GM23338 (cell line): Measurements from ENCODE around the gene RHOF. TPM values are rescaled to one million over a fixed set of nuclear protein-coding genes. Genes with fewer than 3 reads are reported as not detected.

Experiments used
- ATAC-seq: fragments of 200-7000 bp; cut with Tn5 transposase; 3 replicates; pipeline ENCODE4 v1.9.1; 2020
- DNase-seq: peaks from one replicate; pipeline ENCODE4 v3.0.0-alpha.2; 2015; ENCODE audit warnings: low spot score
- H2AFZ ChIP-seq: fragments of 200-600 bp; sonication (generic); 2 replicates; pipeline ENCODE4 v1.8.0; 2016; ENCODE audit warnings: antibody characterized with exemption, mild to moderate bottlenecking, moderate library complexity
- H3F3A ChIP-seq: fragments of 200-600 bp; sonication (generic); replicated peaks from 2 replicates; pipeline ENCODE4 v1.8.0; 2017; ENCODE audit warnings: antibody characterized with exemption, mixed run types, low read depth
- H3K27ac ChIP-seq: fragments of 200-600 bp; sonication (generic); 2 replicates; pipeline ENCODE4 v1.6.1; 2016; ENCODE audit warnings: low read depth
- H3K27me3 ChIP-seq: fragments of 200-600 bp; sonication (generic); 2 replicates; pipeline ENCODE4 v1.8.0; 2016; ENCODE audit warnings: mild to moderate bottlenecking, mixed run types, moderate library complexity; ENCODE audit not compliant: insufficient read depth
- H3K36me3 ChIP-seq: fragments of 200-600 bp; sonication (generic); 2 replicates; pipeline ENCODE4 v1.8.0; 2016; ENCODE audit warnings: mild to moderate bottlenecking; ENCODE audit not compliant: insufficient read depth
- H3K4me1 ChIP-seq: fragments of 200-600 bp; sonication (generic); 2 replicates; pipeline ENCODE4 v1.8.0; 2016; ENCODE audit warnings: mild to moderate bottlenecking, moderate library complexity; ENCODE audit not compliant: insufficient read depth
- H3K4me2 ChIP-seq: fragments of 200-600 bp; sonication (generic); 2 replicates; pipeline ENCODE4 v1.7.1; 2017; ENCODE audit warnings: mixed run types
- H3K4me3 ChIP-seq: fragments of 200-600 bp; sonication (generic); 2 replicates; pipeline ENCODE4 v1.6.1; 2016; ENCODE audit warnings: mixed run types
- H3K79me2 ChIP-seq: fragments of 200-600 bp; sonication (generic); replicated peaks from 2 replicates; pipeline ENCODE4 v1.8.0; 2017; ENCODE audit warnings: mild to moderate bottlenecking; ENCODE audit not compliant: insufficient read depth
- H3K9me2 ChIP-seq: fragments of 200-600 bp; sonication (generic); 2 replicates; pipeline ENCODE4 v1.8.0; 2017; ENCODE audit not compliant: insufficient read depth
- H4K20me1 ChIP-seq: fragments of 200-600 bp; sonication (generic); replicated peaks from 2 replicates; pipeline ENCODE4 v1.8.0; 2017; ENCODE audit warnings: mild to moderate bottlenecking; ENCODE audit not compliant: insufficient read depth
- H3K27ac Mint-ChIP-seq: 2 replicates; pipeline ENCODE4 v1.8.0; 2020; ENCODE audit warnings: inconsistent platforms, mild to moderate bottlenecking, moderate library complexity, mixed read lengths
- H3K27me3 Mint-ChIP-seq: 3 replicates; pipeline ENCODE4 v1.8.0; 2022; ENCODE audit warnings: low read depth, mild to moderate bottlenecking, moderate library complexity, mixed read lengths, inconsistent platforms; ENCODE audit not compliant: insufficient read depth, poor library complexity
- H3K36me3 Mint-ChIP-seq: 3 replicates; pipeline ENCODE4 v1.8.0; 2021; ENCODE audit warnings: low read depth, mild to moderate bottlenecking, inconsistent platforms, moderate library complexity, mixed read lengths
- H3K4me1 Mint-ChIP-seq: 3 replicates; pipeline ENCODE4 v1.8.0; 2020; ENCODE audit warnings: mild to moderate bottlenecking, inconsistent platforms, mixed read lengths
- H3K4me3 Mint-ChIP-seq: 3 replicates; pipeline ENCODE4 v1.8.0; 2021; ENCODE audit warnings: moderate library complexity, mild to moderate bottlenecking, inconsistent platforms, mixed read lengths
- H3K9me3 Mint-ChIP-seq: 3 replicates; pipeline ENCODE4 v1.8.0; 2020; ENCODE audit warnings: moderate library complexity, mild to moderate bottlenecking, inconsistent platforms, mixed read lengths
- CREB1 ChIP-seq: fragments of 250-450 bp; sonication (Bioruptor Pico); IDR thresholded peaks from 2 replicates; pipeline ENCODE4 v1.5.0; 2020; ENCODE audit warnings: low read depth, mild to moderate bottlenecking, moderate library complexity
- EZH2 ChIP-seq: fragments of 200-600 bp; sonication (generic); IDR thresholded peaks from one replicate; pipeline ENCODE4 v1.8.0; 2017; ENCODE audit warnings: antibody characterized with exemption, mild to moderate bottlenecking, low read depth; ENCODE audit not compliant: unreplicated experiment
- EZH2phosphoT487 ChIP-seq: fragments of 200-600 bp; sonication (generic); IDR thresholded peaks from one replicate; pipeline ENCODE4 v1.8.1; 2018; ENCODE audit warnings: antibody characterized with exemption; ENCODE audit not compliant: unreplicated experiment
- JUNB ChIP-seq: IDR thresholded peaks from one replicate; pipeline ENCODE4 v1.6.1; 2016; ENCODE audit warnings: antibody characterized with exemption; ENCODE audit not compliant: unreplicated experiment
- NANOG ChIP-seq: IDR thresholded peaks from 2 replicates; pipeline ENCODE4 v1.6.1; 2016; ENCODE audit warnings: antibody characterized with exemption, borderline replicate concordance
- POLR2AphosphoS5 ChIP-seq: IDR thresholded peaks from 2 replicates; pipeline ENCODE4 v1.6.1; 2016; ENCODE audit warnings: antibody characterized with exemption, low read depth
- STAT1 ChIP-seq: IDR thresholded peaks from one replicate; pipeline ENCODE4 v1.6.1; 2016; ENCODE audit warnings: antibody characterized with exemption; ENCODE audit not compliant: unreplicated experiment
- ZNF114 ChIP-seq: fragments of 250-450 bp; sonication (Bioruptor Pico); IDR thresholded peaks from 2 replicates; pipeline ENCODE4 v1.5.0; 2020; ENCODE audit warnings: mild to moderate bottlenecking, moderate library complexity
- ZNF331 ChIP-seq: fragments of 250-450 bp; sonication (Bioruptor Pico); IDR thresholded peaks from 2 replicates; pipeline ENCODE4 v1.5.0; 2020; ENCODE audit warnings: low read depth, mild to moderate bottlenecking, moderate library complexity
- ZNF462 ChIP-seq: fragments of 250-450 bp; sonication (Bioruptor Pico); IDR thresholded peaks from 2 replicates; pipeline ENCODE4 v1.5.0; 2020; ENCODE audit warnings: mild to moderate bottlenecking, moderate library complexity
- polyA plus RNA-seq: library from polyadenylated mRNA; unstranded; fragments of >200 nt; fragmentation: Nextera tagmentation; extraction: Ambion mirVana; gene quantifications from 2 replicates; pipeline ENCODE4 v1.2.1, GENCODE V29; 2016
- total RNA-seq: library from RNA; depleted of rRNA; stranded (reverse); fragments of >200 nt; shearing (Covaris generic); gene quantifications from 2 replicates; pipeline ENCODE4 v1.2.3, GENCODE V29; 2014
- TF ChIP-seq, protein P1 (sequence below), 2 experiments: fragments of 200-600 bp in 1 of 2; sonication (generic) in 1 of 2; conservative IDR thresholded peaks; 2 replicates each; pipeline versions ENCODE4 v1.5.1 to v1.6.1; 2016 to 2017; ENCODE audit warnings: antibody characterized with exemption in 2 of 2, low read depth in 2 of 2, mild to moderate bottlenecking in 2 of 2, moderate library complexity in 1 of 2
- TF ChIP-seq, protein P2 (sequence below): IDR thresholded peaks from one replicate; pipeline ENCODE4 v1.6.1; 2018; ENCODE audit warnings: antibody characterized with exemption; ENCODE audit not compliant: unreplicated experiment
- TF ChIP-seq, protein P3 (sequence below): IDR thresholded peaks from 2 replicates; pipeline ENCODE4 v1.6.1; 2016; ENCODE audit warnings: antibody characterized with exemption

The RHOF gene
- total and polyA plus RNA-seq, 2 experiments from 2014 or later, result 10.5 to 53.4 TPM

GRCh38 chr12:121807642-121808347 lies 14.3 kb upstream of the RHOF start:
- H3K27me3 Mint-ChIP-seq, result peaks cover 24% of the 10 kb centered on the region
- Histone ChIP-seq H3K27me3 (no peaks in the 10 kb centered on the region), H3K9me2 (no peaks in the 10 kb centered on the region), H3K36me3 (no peaks in the 10 kb centered on the region), H3K27ac (no peak overlapping the region), H2AFZ (no peak overlapping the region), H3F3A (peaks cover 4% of the 10 kb centered on the region), H3K4me3 (0 out of 2 replicates have a peak overlapping the region, but pooled peaks have one; percentile 86), H3K4me1 (peaks cover 34% of the 10 kb centered on the region), H3K4me2 (peak overlapping the region; percentile 98; the same call in 1 of the 2 replicates), H3K79me2 (peaks cover 58% of the 10 kb centered on the region), H4K20me1 (peaks cover 6% of the 10 kb centered on the region; the same call in 1 of the 2 replicates)
- no peaks in the 10 kb centered on the region; the same call in 2 of the 3 replicates for H3K9me3 Mint-ChIP-seq
- H3K4me3 Mint-ChIP-seq, result peak overlapping the region; percentile 89; the same call in 2 of the 3 replicates
- no peak for DNase-seq
- ATAC-seq, result no peak
- TF ChIP-seq NANOG (no peak), ZNF114 (CRISPR knock-in tag) (no peak), ZNF462 (CRISPR knock-in tag) (no peak), CREB1 (CRISPR knock-in tag) (no peak), STAT1 (no peak), POLR2AphosphoS5 (no peak), EZH2phosphoT487 (no peak), ZNF331 (CRISPR knock-in tag) (no peak), JUNB (no peak), EZH2 (no peak)
- TF ChIP-seq, protein P1, sequence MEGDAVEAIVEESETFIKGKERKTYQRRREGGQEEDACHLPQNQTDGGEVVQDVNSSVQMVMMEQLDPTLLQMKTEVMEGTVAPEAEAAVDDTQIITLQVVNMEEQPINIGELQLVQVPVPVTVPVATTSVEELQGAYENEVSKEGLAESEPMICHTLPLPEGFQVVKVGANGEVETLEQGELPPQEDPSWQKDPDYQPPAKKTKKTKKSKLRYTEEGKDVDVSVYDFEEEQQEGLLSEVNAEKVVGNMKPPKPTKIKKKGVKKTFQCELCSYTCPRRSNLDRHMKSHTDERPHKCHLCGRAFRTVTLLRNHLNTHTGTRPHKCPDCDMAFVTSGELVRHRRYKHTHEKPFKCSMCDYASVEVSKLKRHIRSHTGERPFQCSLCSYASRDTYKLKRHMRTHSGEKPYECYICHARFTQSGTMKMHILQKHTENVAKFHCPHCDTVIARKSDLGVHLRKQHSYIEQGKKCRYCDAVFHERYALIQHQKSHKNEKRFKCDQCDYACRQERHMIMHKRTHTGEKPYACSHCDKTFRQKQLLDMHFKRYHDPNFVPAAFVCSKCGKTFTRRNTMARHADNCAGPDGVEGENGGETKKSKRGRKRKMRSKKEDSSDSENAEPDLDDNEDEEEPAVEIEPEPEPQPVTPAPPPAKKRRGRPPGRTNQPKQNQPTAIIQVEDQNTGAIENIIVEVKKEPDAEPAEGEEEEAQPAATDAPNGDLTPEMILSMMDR (conservative IDR thresholded peaks at IDR 0.05; ENCODE audit: low read depth in 2 of 2), result no peak
- TF ChIP-seq, protein P2, sequence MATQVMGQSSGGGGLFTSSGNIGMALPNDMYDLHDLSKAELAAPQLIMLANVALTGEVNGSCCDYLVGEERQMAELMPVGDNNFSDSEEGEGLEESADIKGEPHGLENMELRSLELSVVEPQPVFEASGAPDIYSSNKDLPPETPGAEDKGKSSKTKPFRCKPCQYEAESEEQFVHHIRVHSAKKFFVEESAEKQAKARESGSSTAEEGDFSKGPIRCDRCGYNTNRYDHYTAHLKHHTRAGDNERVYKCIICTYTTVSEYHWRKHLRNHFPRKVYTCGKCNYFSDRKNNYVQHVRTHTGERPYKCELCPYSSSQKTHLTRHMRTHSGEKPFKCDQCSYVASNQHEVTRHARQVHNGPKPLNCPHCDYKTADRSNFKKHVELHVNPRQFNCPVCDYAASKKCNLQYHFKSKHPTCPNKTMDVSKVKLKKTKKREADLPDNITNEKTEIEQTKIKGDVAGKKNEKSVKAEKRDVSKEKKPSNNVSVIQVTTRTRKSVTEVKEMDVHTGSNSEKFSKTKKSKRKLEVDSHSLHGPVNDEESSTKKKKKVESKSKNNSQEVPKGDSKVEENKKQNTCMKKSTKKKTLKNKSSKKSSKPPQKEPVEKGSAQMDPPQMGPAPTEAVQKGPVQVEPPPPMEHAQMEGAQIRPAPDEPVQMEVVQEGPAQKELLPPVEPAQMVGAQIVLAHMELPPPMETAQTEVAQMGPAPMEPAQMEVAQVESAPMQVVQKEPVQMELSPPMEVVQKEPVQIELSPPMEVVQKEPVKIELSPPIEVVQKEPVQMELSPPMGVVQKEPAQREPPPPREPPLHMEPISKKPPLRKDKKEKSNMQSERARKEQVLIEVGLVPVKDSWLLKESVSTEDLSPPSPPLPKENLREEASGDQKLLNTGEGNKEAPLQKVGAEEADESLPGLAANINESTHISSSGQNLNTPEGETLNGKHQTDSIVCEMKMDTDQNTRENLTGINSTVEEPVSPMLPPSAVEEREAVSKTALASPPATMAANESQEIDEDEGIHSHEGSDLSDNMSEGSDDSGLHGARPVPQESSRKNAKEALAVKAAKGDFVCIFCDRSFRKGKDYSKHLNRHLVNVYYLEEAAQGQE, result no peak
- TF ChIP-seq, protein P3, sequence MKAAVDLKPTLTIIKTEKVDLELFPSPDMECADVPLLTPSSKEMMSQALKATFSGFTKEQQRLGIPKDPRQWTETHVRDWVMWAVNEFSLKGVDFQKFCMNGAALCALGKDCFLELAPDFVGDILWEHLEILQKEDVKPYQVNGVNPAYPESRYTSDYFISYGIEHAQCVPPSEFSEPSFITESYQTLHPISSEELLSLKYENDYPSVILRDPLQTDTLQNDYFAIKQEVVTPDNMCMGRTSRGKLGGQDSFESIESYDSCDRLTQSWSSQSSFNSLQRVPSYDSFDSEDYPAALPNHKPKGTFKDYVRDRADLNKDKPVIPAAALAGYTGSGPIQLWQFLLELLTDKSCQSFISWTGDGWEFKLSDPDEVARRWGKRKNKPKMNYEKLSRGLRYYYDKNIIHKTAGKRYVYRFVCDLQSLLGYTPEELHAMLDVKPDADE, result no peak
- H3K27ac Mint-ChIP-seq, result no peak overlapping the region
- peaks cover 42% of the 10 kb centered on the region for H3K36me3 Mint-ChIP-seq
- H3K4me1 Mint-ChIP-seq, result peaks cover 36% of the 10 kb centered on the region
